ENCODE results near the gene ZBTB2.

The ZBTB2 gene

GRCh38 chr6:151341476-151342195 is 49.7 kb downstream of the ZBTB2 start:
- no peak overlapping the region for H3K4me3 ChIP-seq (ENCODE audit: low read length)
- H3K27me3 ChIP-seq (ENCODE audit: control insufficient read depth, insufficient read depth, low read length) = no peaks in the 10 kb centered on the region
- H3K9me3 ChIP-seq (ENCODE audit: control insufficient read depth, low read depth, low read length) = no peaks in the 10 kb centered on the region
- no peak overlapping the region for H3K9ac ChIP-seq (ENCODE audit: low read length)
- H3K36me3 ChIP-seq (ENCODE audit: control insufficient read depth, low read depth, low read length) = no peaks in the 10 kb centered on the region
- H3K4me1 ChIP-seq (ENCODE audit: control insufficient read depth, low read depth, low read length) = no peaks in the 10 kb centered on the region
- no peak overlapping the region for H3K27ac ChIP-seq (ENCODE audit: low read length)

- H3K36me3 ChIP-seq (ENCODE audit: control insufficient read depth, low read depth, low read length) = no peaks in the 10 kb centered on the region
- no peaks in the 10 kb centered on the region for H3K4me1 ChIP-seq (ENCODE audit: control insufficient read depth, low read depth, low read length)
- no peak overlapping the region for H3K9ac ChIP-seq (ENCODE audit: low read length)
- H3K27me3 ChIP-seq (ENCODE audit: control insufficient read depth, insufficient read depth, low read length) = no peaks in the 10 kb centered on the region
- H3K4me3 ChIP-seq (ENCODE audit: low read length) = no peak overlapping the region
- H3K9me3 ChIP-seq (ENCODE audit: control insufficient read depth, low read depth, low read length) = no peaks in the 10 kb centered on the region
- H3K27ac ChIP-seq (ENCODE audit: low read length) = no peak overlapping the region
Observed at GRCh38 chr6:151340219-151340978, 51.0 kb downstream of the ZBTB2 start.

- Histone ChIP-seq H3K36me3 (ENCODE audit: control insufficient read depth, low read depth, low read length) (no peaks in the 10 kb centered on the region), H3K4me3 (ENCODE audit: low read length) (no peak overlapping the region), H3K27me3 (ENCODE audit: control insufficient read depth, insufficient read depth, low read length) (no peaks in the 10 kb centered on the region), H3K27ac (ENCODE audit: low read length) (no peak overlapping the region), H3K4me1 (ENCODE audit: control insufficient read depth, low read depth, low read length) (no peaks in the 10 kb centered on the region), H3K9ac (ENCODE audit: low read length) (no peak overlapping the region), H3K9me3 (ENCODE audit: control insufficient read depth, low read depth, low read length) (no peaks in the 10 kb centered on the region)
Observed at GRCh38 chr6:151339369-151339768, 52.0 kb downstream of the ZBTB2 start.

- no peak overlapping the region for H3K9ac ChIP-seq (ENCODE audit: low read length)
- no peak overlapping the region for H3K4me3 ChIP-seq (ENCODE audit: low read length)
- H3K9me3 ChIP-seq (ENCODE audit: control insufficient read depth, low read depth, low read length) = no peaks in the 10 kb centered on the region
- H3K36me3 ChIP-seq (ENCODE audit: control insufficient read depth, low read depth, low read length) = no peaks in the 10 kb centered on the region
- no peaks in the 10 kb centered on the region for H3K27me3 ChIP-seq (ENCODE audit: control insufficient read depth, insufficient read depth, low read length)
- no peak overlapping the region for H3K27ac ChIP-seq (ENCODE audit: low read length)
- no peaks in the 10 kb centered on the region for H3K4me1 ChIP-seq (ENCODE audit: control insufficient read depth, low read depth, low read length)
Observed at GRCh38 chr6:151338651-151339200, 52.6 kb downstream of the ZBTB2 start.

GRCh38 chr6:151335930-151336329 is 55.4 kb downstream of the ZBTB2 start:
- Histone ChIP-seq H3K9me3 (ENCODE audit: control insufficient read depth, low read depth, low read length) (no peaks in the 10 kb centered on the region), H3K36me3 (ENCODE audit: control insufficient read depth, low read depth, low read length) (no peaks in the 10 kb centered on the region), H3K4me3 (ENCODE audit: low read length) (no peak overlapping the region), H3K9ac (ENCODE audit: low read length) (no peak overlapping the region), H3K4me1 (ENCODE audit: control insufficient read depth, low read depth, low read length) (peaks cover 8% of the 10 kb centered on the region), H3K27me3 (ENCODE audit: control insufficient read depth, insufficient read depth, low read length) (no peaks in the 10 kb centered on the region), H3K27ac (ENCODE audit: low read length) (no peak overlapping the region)

GRCh38 chr6:151330130-151330696 is 61.1 kb downstream of the ZBTB2 start:
- Histone ChIP-seq H3K4me3 (ENCODE audit: low read length) (no peak overlapping the region), H3K27ac (ENCODE audit: low read length) (no peak overlapping the region), H3K36me3 (ENCODE audit: control insufficient read depth, low read depth, low read length) (no peaks in the 10 kb centered on the region), H3K9me3 (ENCODE audit: control insufficient read depth, low read depth, low read length) (no peaks in the 10 kb centered on the region), H3K9ac (ENCODE audit: low read length) (no peak overlapping the region), H3K27me3 (ENCODE audit: control insufficient read depth, insufficient read depth, low read length) (no peaks in the 10 kb centered on the region), H3K4me1 (ENCODE audit: control insufficient read depth, low read depth, low read length) (peaks cover 8% of the 10 kb centered on the region)

- Histone ChIP-seq H3K9ac (ENCODE audit: low read length) (no peak overlapping the region), H3K27me3 (ENCODE audit: control insufficient read depth, insufficient read depth, low read length) (no peaks in the 10 kb centered on the region)
Observed at GRCh38 chr6:151327101-151327500, 64.3 kb downstream of the ZBTB2 start.

GRCh38 chr6:151326116-151326825 is 65.1 kb downstream of the ZBTB2 start:
- peak overlapping the region; percentile 48 for H3K4me3 ChIP-seq (ENCODE audit: low read length)
- no peaks in the 10 kb centered on the region for H3K36me3 ChIP-seq (ENCODE audit: control insufficient read depth, low read depth, low read length)
- H3K27ac ChIP-seq (ENCODE audit: low read length) = no peak overlapping the region
- no peaks in the 10 kb centered on the region for H3K27me3 ChIP-seq (ENCODE audit: control insufficient read depth, insufficient read depth, low read length)
- peaks cover 4% of the 10 kb centered on the region for H3K4me1 ChIP-seq (ENCODE audit: control insufficient read depth, low read depth, low read length)
- no peaks in the 10 kb centered on the region for H3K9me3 ChIP-seq (ENCODE audit: control insufficient read depth, low read depth, low read length)
- H3K9ac ChIP-seq (ENCODE audit: low read length) = no peak overlapping the region

More at GRCh38 chr6:151327101-151327500, 64.3 kb downstream of the ZBTB2 start:
- no peaks in the 10 kb centered on the region for H3K36me3 ChIP-seq (ENCODE audit: control insufficient read depth, low read depth, low read length)
- no peak overlapping the region for H3K4me3 ChIP-seq (ENCODE audit: low read length)
- no peaks in the 10 kb centered on the region for H3K9me3 ChIP-seq (ENCODE audit: control insufficient read depth, low read depth, low read length)
- no peak overlapping the region for H3K27ac ChIP-seq (ENCODE audit: low read length)
- H3K4me1 ChIP-seq (ENCODE audit: control insufficient read depth, low read depth, low read length) = peaks cover 4% of the 10 kb centered on the region

GRCh38 chr6:151325075-151326050 is 66.0 kb downstream of the ZBTB2 start:
- no peaks in the 10 kb centered on the region for H3K27me3 ChIP-seq (ENCODE audit: control insufficient read depth, insufficient read depth, low read length)
- no peak overlapping the region for H3K27ac ChIP-seq (ENCODE audit: low read length)
- H3K9me3 ChIP-seq (ENCODE audit: control insufficient read depth, low read depth, low read length) = no peaks in the 10 kb centered on the region
- peak overlapping the region; percentile 48 for H3K4me3 ChIP-seq (ENCODE audit: low read length)
- peaks cover 4% of the 10 kb centered on the region for H3K4me1 ChIP-seq (ENCODE audit: control insufficient read depth, low read depth, low read length)
- no peaks in the 10 kb centered on the region for H3K36me3 ChIP-seq (ENCODE audit: control insufficient read depth, low read depth, low read length)
- no peak overlapping the region for H3K9ac ChIP-seq (ENCODE audit: low read length)

- H3K4me3 ChIP-seq (ENCODE audit: low read length) = no peak overlapping the region
- no peaks in the 10 kb centered on the region for H3K27me3 ChIP-seq (ENCODE audit: control insufficient read depth, insufficient read depth, low read length)
- H3K9me3 ChIP-seq (ENCODE audit: control insufficient read depth, low read depth, low read length) = no peaks in the 10 kb centered on the region
- no peak overlapping the region for H3K27ac ChIP-seq (ENCODE audit: low read length)
- no peak overlapping the region for H3K9ac ChIP-seq (ENCODE audit: low read length)
- H3K4me1 ChIP-seq (ENCODE audit: control insufficient read depth, low read depth, low read length) = peaks cover 4% of the 10 kb centered on the region
- no peaks in the 10 kb centered on the region for H3K36me3 ChIP-seq (ENCODE audit: control insufficient read depth, low read depth, low read length)
Observed at GRCh38 chr6:151324488-151324825, 66.9 kb downstream of the ZBTB2 start.

All from iPS-18a (cell line).